DMS153 (cell line): ENCODE results near the gene WEE1.

Experiments used
- DNase-seq: peaks from one replicate; lab custom pipeline; 2025; lab: John Stamatoyannopoulos, UW

The WEE1 gene

GRCh38 chr11:9566561-9567063 is 6.9 kb upstream of the WEE1 start:
- DNase-seq = no peak

- no peak for DNase-seq
These were observed 6.1 kb upstream of the WEE1 start for GRCh38 chr11:9567401-9567800.

- DNase-seq = no peak
These were observed 5.2 kb upstream of the WEE1 start for GRCh38 chr11:9568161-9568853.

DNA sequence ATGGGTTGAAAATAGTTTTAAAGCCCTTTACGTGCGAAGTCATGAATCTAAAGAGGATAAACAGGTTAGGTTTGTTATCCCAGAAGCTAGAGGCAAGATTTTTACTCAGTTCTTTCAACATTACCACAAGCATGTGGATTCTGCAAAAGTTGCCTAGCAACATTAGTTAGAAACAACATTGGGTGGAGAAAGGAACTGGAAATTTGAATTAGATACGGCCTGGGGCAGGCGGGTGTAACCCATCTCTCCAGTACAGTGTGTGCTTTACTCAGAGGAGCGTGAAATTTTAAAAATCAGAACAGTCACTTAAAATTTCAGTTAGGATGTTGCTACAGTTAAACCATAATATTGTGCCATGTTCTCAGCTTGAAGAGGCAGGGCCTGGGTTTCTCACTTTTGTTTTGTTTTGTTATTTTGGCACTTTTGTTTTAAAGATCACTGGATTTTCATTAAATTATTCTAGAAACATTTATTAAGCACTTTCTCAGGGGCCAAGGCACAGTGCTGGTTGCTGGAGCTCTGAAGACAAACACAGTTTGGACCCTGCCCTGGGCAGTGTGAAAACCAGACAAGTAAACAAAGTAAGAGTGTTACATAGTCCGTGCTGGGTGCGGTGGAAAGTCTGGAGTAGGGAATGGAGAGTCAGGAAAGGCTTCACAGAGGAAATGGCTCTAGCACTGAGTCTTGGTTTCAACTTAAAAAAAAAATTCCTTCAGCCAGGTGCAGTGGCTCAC is 4.4 kb upstream of the WEE1 start:
- peak; percentile 81 for DNase-seq

DNA sequence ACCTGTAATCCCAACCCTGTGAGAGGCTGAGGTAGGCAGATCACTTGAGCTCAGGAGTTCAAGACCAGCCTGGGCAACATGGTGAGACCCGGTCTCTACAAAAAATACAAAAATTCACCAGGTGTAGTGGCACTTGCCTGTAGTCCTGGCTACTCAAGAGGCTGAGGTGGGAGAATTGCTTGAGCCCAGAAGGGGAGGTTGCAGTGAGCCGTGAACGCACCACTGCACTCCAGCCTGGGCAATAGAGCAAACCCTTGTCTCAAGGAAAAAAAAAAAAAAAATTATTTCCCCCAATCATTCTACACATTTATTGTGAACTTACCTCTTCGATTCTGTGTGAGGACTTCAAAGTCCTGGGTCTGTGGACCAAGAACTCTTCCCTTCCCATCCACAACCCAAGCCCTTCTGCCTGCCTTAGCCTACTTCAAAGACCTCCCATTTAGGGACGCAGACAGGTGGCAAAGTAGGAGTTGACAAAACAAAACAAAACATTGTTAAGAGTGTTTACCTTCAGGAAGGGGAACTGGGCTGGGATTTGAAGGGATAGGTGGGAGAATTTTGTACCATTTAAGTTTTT is 3.8 kb upstream of the WEE1 start:
- DNase-seq = no peak

DNA sequence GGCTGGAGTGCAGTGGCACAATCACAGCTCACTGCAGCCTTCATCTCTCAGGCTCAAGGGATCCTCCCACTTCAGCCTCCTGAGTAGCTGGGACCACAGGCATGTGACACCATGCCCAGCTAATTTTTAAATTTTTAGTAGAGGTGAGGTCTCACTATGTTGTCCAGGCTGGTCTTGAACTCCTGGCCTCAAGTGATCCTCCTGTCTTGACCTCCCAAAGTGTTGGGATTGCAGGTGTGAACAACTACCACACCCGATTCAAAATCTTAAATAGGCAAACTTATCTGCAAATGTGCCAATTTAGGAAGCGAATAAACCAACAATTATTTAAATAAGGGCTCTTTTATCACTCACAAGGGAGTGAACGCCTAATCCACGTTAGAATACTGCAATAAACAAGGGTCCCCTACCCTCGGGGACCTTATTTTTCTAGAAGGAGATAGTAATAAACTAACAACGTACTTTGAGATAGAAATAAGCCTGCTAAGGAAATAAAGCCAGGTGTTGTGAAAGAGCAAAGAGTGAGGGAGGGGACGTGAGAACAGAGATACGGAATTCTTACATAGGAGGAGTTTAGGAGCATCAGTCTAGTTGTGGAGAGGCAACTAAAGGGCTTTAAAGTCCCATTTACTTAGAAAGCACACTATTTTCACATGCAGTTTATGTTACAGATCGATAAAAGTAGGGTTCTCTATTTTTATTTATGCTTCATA is 3.0 kb upstream of the WEE1 start:
- DNase-seq = no peak

GRCh38 chr11:9571071-9571762 is 2.3 kb upstream of the WEE1 start:
- no peak for DNase-seq

DNA sequence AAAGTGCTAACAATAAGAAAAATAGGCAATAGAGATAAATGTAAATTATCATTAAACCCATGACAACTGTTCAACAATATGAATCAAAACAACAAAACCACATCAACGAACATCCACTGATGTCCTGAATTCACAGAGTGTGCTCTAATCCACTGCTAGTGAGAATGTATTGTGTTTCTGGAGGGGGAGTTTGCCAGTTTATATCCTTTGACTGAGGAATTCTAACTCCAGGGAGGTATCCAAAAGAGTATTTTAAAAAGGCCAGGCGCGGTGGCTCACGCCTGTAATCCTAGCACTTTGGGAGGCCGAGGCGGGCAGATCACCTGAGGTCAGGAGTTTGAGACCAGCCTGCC is 1.7 kb upstream of the WEE1 start:
- no peak for DNase-seq

GRCh38 chr11:9573775-9574621 is 528 bp downstream of the WEE1 start:
- no peak for DNase-seq

DNA sequence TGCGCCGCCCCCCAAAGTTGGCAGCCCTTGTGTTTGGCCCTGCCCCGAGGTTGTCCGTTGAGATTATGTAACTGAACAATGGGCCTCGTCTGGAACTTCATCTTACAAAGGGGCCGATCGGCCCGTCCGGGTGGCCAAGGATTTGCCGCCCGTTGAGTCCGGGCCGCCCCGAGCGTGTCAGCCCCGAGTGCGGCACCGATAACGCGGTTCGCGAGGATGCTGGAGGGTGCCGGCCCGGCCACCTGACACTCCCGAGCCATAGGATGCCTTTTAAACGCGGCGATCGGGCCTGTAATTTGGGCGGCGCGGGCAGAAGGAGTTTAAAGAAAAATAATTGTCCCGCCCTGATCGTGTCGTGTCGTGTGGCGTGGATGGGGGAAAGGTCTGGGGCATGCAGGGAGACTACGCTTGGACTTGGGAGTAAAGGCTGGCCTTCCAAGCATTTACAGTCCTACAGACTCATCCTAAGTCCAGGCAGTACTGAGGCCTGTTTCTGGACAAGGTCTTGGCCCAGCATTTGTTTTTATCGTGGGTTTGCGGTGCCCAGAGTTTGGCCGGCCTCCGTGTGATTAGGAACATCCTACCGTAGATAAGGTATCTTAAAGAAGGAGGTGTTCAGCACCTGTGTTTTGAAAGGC is 1.3 kb downstream of the WEE1 start:
- DNase-seq = no peak

- peak; percentile 22 for DNase-seq
These were observed 2.1 kb downstream of the WEE1 start for GRCh38 chr11:9575260-9576240.

DNA sequence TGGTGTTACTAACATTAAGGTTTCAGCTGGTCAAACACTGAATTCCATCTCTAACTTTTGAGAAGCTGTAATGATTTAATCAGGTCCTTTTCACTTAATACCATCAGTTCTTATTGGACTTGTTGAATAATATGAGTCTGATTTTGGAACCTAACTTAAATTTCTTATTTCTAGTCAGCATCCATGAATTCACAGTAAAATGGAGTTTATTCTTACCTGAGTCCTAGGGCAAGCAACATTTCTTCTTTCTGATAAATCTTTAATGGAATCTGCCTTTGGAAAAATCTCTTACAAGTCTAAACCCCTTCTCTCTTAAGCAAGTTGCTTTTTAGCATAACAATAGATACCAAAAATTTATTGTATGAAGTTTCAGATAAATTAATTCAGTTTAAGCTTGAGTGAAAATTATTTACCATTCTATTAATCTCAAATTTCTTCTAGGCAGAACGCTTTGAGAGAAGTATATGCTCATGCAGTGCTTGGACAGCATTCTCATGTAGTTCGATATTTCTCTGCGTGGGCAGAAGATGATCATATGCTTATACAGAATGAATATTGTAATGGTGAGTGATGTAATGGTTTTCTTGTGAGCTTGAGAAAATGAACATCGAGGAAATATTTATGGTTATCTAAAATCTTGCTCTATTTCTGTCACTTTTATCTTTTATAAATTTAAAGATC is 3.4 kb downstream of the WEE1 start:
- DNase-seq = no peak

GRCh38 chr11:9577556-9577955 is 4.1 kb downstream of the WEE1 start:
- DNase-seq = no peak

DNA sequence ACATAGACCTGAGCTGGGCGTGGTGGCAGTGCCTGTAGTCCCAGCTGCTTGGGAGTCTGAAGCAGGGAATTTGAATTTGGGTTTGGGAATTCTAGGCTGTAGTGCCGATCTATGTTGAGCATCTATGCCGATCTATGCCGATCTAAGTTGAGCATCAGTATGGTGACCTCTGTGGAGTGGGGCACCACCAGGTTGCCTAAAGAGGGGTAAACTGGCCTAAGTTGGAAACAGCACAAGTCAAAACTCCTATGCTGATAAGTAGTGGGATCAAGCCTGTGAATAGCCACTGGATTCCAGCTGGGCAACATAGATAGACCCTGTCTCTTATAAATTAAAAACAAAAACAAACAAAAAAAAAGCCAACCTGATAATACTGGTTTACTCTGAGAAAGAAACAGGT is 7.4 kb downstream of the WEE1 start:
- DNase-seq = no peak

DNA sequence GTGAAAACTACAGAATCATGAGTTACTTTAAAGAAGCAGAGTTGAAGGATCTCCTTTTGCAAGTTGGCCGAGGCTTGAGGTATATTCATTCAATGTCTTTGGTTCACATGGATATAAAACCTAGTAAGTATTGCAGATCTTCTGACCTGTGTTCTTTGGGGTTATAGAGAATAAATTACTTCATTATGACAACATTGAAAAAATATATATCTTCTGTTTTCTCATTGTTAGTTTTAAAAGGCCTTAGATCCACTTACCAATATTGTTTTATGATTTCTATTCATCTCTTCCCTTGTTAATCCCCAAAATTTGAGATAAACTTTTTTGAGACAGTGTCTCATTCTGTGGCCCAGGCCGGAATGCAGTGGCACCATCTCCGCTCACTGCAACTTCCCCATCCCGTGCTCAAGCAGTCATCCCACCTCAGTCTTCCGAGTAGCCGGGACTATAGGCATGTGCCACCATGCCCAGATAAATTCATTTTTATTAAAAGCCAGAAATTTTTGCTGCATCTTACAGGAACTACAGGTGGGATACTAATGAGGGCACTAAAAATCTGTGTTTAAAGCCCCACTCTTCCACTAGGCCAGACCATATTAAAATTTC is 8.2 kb downstream of the WEE1 start:
- DNase-seq = no peak

DNA sequence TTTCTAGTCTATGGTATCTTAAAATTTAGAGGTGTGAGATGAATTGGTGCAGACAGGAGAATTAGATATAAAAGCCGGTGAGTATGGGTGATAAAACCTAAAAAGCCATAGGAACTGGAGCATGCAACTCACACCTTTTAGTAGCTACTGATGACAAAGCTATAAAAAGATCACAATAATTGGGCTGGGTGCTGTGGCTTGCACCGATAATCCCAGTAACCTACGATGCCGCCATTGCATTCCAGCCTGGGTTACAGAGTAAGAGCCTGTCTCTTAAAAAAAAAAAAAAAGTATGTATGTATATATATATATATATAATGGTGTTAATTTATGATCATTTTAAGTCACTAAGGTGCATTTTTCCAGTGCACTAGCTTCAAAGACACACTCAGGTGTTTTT is 17.2 kb downstream of the WEE1 start:
- DNase-seq = no peak

- no peak for DNase-seq
These were observed 21.0 kb downstream of the WEE1 start for GRCh38 chr11:9594267-9595046.
